Gastrocnemius medialis (tissue), 4 donors: ENCODE data around the gene FADD.

Experiments
- POLR2A ChIP-seq, 2 donors: fragments of 450-650 bp; IDR thresholded peaks; one replicate each; pipeline ENCODE4 v1.6.1; 2017; ENCODE audit warnings: antibody characterized with exemption in 2 of 2, mild to moderate bottlenecking in 2 of 2, moderate library complexity in 2 of 2
- TF ChIP-seq, protein P1 (sequence below), 5 experiments: fragments of 450-650 bp in 3 of 5; fragments of 200-600 bp in 2 of 5; sonication (generic) in 2 of 5; IDR thresholded peaks in 4 of 5; conservative IDR thresholded peaks in 1 of 5; 1 replicate in 4 of 5; 2 replicates in 1 of 5; pipeline ENCODE4 v1.5.1; 2016 to 2019; ENCODE audit warnings: antibody characterized with exemption in 5 of 5, mild to moderate bottlenecking in 3 of 5, moderate library complexity in 3 of 5

DNA sequence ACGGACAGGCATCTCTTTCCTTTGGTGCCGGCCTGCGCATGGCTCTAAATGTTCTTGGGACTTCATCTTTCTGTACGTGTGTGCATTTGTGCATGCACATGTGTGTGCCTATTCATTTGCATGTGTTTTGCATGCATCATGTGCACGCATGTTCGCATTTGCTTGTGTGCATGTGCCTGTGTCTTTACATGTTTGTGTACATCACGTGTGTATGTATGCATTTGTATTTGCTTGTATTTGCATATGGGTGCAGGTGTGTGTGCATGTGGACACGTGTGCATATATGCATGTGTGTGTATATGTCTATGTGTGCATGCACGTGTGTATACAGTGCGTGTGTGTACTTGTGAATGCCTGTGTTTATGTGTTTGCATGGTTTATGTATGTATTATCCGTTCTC, 13.5 kb upstream of the FADD start:
- TF ChIP-seq, protein P1, sequence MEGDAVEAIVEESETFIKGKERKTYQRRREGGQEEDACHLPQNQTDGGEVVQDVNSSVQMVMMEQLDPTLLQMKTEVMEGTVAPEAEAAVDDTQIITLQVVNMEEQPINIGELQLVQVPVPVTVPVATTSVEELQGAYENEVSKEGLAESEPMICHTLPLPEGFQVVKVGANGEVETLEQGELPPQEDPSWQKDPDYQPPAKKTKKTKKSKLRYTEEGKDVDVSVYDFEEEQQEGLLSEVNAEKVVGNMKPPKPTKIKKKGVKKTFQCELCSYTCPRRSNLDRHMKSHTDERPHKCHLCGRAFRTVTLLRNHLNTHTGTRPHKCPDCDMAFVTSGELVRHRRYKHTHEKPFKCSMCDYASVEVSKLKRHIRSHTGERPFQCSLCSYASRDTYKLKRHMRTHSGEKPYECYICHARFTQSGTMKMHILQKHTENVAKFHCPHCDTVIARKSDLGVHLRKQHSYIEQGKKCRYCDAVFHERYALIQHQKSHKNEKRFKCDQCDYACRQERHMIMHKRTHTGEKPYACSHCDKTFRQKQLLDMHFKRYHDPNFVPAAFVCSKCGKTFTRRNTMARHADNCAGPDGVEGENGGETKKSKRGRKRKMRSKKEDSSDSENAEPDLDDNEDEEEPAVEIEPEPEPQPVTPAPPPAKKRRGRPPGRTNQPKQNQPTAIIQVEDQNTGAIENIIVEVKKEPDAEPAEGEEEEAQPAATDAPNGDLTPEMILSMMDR (IDR thresholded peaks at IDR 0.05 in 4 of 5, conservative IDR thresholded peaks at IDR 0.05 in 1 of 5): no peak
- no peak for TF ChIP-seq POLR2A (IDR thresholded peaks at IDR 0.05)
